IMR-90 (cell line): ENCODE results near the gene IGFBP7. TPM values are rescaled to one million over a fixed set of nuclear protein-coding genes. Genes with fewer than 3 reads are reported as not detected.
A peak's percentile ranks its signal among the peaks of the same experiment; 100 is the strongest.

ENCODE experiments used
- ATAC-seq: fragments of 200-7000 bp; cut with Tn5 transposase; 2 replicates; pipeline ENCODE4 v1.9.1; 2020; ENCODE audit warnings: low read depth, mild to moderate bottlenecking, moderate library complexity
- BruUV-seq: library from RNA; stranded (reverse); fragments of 400-500 nt; replicated peaks from 2 replicates; lab custom pipeline; 2021; lab: Mats Ljungman, UMichigan
- CTCF ChIA-PET: fragments of 300-600 bp; formaldehyde crosslinking; extraction: SDS; loops from one replicate; lab custom pipeline; 2021; ENCODE audit warnings: antibody characterized with exemption; lab: Yijun Ruan, JAX
- POLR2A ChIA-PET: fragments of 300-600 bp; sonication (Branson Sonifier 250); formaldehyde crosslinking; loops from one replicate; lab custom pipeline; 2022; ENCODE audit warnings: antibody characterized with exemption; ENCODE audit not compliant: unreplicated experiment; lab: Charles Lee
- DNase-seq: peaks from one replicate; pipeline ENCODE4 v3.0.0; 2013
- H2AFZ ChIP-seq: replicated peaks from 2 replicates; pipeline ENCODE3; 2013; ENCODE audit warnings: low read length, mild to moderate bottlenecking; ENCODE audit not compliant: poor library complexity
- H2AK5ac ChIP-seq: 2 replicates; pipeline ENCODE4 v1.6.1; 2013; ENCODE audit warnings: low read depth, low read length, inconsistent platforms
- H2AK9ac ChIP-seq: replicated peaks from 2 replicates; pipeline ENCODE3; 2013; ENCODE audit warnings: mild to moderate bottlenecking, low read depth, low read length, moderate library complexity; ENCODE audit not compliant: poor library complexity
- H2BK120ac ChIP-seq: 2 replicates; pipeline ENCODE4 v1.6.1; 2013; ENCODE audit warnings: low read depth, low read length, inconsistent platforms
- H2BK15ac ChIP-seq: 3 replicates; pipeline ENCODE4 v1.6.1; 2013; ENCODE audit warnings: low read depth, low read length, inconsistent platforms
- H2BK20ac ChIP-seq: 2 replicates; pipeline ENCODE4 v1.6.1; 2013; ENCODE audit warnings: low read depth, mild to moderate bottlenecking, inconsistent platforms, low read length, moderate library complexity
- H2BK5ac ChIP-seq: 2 replicates; pipeline ENCODE4 v1.6.1; 2013; ENCODE audit warnings: mild to moderate bottlenecking, low read depth, low read length, inconsistent platforms; ENCODE audit not compliant: poor library complexity, severe bottlenecking
- H3K14ac ChIP-seq: replicated peaks from 2 replicates; pipeline ENCODE4 v1.6.1; 2013; ENCODE audit warnings: low read depth, low read length, inconsistent platforms
- H3K18ac ChIP-seq: 2 replicates; pipeline ENCODE4 v1.6.1; 2013; ENCODE audit warnings: low read depth, low read length, control low read depth
- H3K23ac ChIP-seq: 2 replicates; pipeline ENCODE4 v1.6.1; 2013; ENCODE audit warnings: low read depth, low read length, inconsistent platforms
- H3K27ac ChIP-seq: 2 replicates; pipeline ENCODE4 v1.5.1; 2013; ENCODE audit warnings: mild to moderate bottlenecking, control low read depth, low read length; ENCODE audit not compliant: insufficient read depth
- H3K27me3 ChIP-seq: 2 replicates; pipeline ENCODE4 v1.6.1; 2013; ENCODE audit warnings: low read length; ENCODE audit not compliant: control insufficient read depth, insufficient read depth
- H3K36me3 ChIP-seq: 2 replicates; pipeline ENCODE4 v1.6.1; 2013; ENCODE audit warnings: low read length, mixed read lengths; ENCODE audit not compliant: control insufficient read depth, insufficient read depth
- H3K4ac ChIP-seq: 2 replicates; pipeline ENCODE4 v1.6.1; 2013; ENCODE audit warnings: low read depth, low read length, inconsistent platforms
- H3K4me1 ChIP-seq: 2 replicates; pipeline ENCODE4 v1.6.1; 2013; ENCODE audit warnings: low read length, mixed read lengths; ENCODE audit not compliant: control insufficient read depth, insufficient read depth
- H3K4me2 ChIP-seq: 2 replicates; pipeline ENCODE4 v1.6.1; 2013; ENCODE audit warnings: low read depth, mild to moderate bottlenecking, control low read depth, low read length, moderate library complexity
- H3K4me3 ChIP-seq: 2 replicates; pipeline ENCODE4 v1.5.1; 2013; ENCODE audit warnings: low read depth, mild to moderate bottlenecking, control low read depth, low read length, moderate library complexity; ENCODE audit not compliant: insufficient read depth
- H3K56ac ChIP-seq: 2 replicates; pipeline ENCODE4 v1.6.1; 2013; ENCODE audit warnings: low read length, inconsistent platforms; ENCODE audit not compliant: insufficient read depth; ENCODE audit errors: extremely low read depth
- H3K79me1 ChIP-seq, 2 experiments: 2 replicates each; pipeline ENCODE4 v1.6.1; 2013; ENCODE audit warnings: low read length in 2 of 2, inconsistent platforms in 1 of 2, low read depth in 1 of 2
- H3K9ac ChIP-seq: 2 replicates; pipeline ENCODE4 v1.6.1; 2013; ENCODE audit warnings: low read depth, low read length, control low read depth
- H3K9me1 ChIP-seq: 2 replicates; pipeline ENCODE4 v1.6.1; 2013; ENCODE audit warnings: low read length, inconsistent platforms; ENCODE audit not compliant: insufficient read depth
- H3K9me3 ChIP-seq: 2 replicates; pipeline ENCODE4 v1.6.1; 2013; ENCODE audit warnings: low read length; ENCODE audit not compliant: control insufficient read depth, insufficient read depth
- H4K20me1 ChIP-seq: 2 replicates; pipeline ENCODE4 v1.6.1; 2013; ENCODE audit warnings: low read length, inconsistent platforms; ENCODE audit not compliant: insufficient read depth
- H4K5ac ChIP-seq: 2 replicates; pipeline ENCODE4 v1.6.1; 2013; ENCODE audit warnings: mild to moderate bottlenecking, low read depth, low read length, control low read depth
- H4K8ac ChIP-seq, 2 experiments: 2 replicates each; pipeline ENCODE4 v1.6.1; 2013; ENCODE audit warnings: low read depth in 2 of 2, low read length in 2 of 2, control low read depth in 1 of 2, inconsistent platforms in 1 of 2
- H4K91ac ChIP-seq: 2 replicates; pipeline ENCODE4 v1.6.1; 2013; ENCODE audit warnings: low read depth, low read length, inconsistent platforms; ENCODE audit not compliant: insufficient read depth
- CEBPB ChIP-seq: IDR thresholded peaks from 2 replicates; pipeline ENCODE4 v1.6.1; 2012; ENCODE audit warnings: low read depth, low read length, improper control_type of control experiment
- MAFK ChIP-seq: IDR thresholded peaks from 2 replicates; pipeline ENCODE4 v1.6.1; 2012; ENCODE audit warnings: low read depth, low read length, improper control_type of control experiment
- POLR2A ChIP-seq: IDR thresholded peaks from 2 replicates; pipeline ENCODE4 v1.6.1; 2012; ENCODE audit warnings: mild to moderate bottlenecking, low read depth, low read length
- RAD21 ChIP-seq: IDR thresholded peaks from 2 replicates; pipeline ENCODE4 v1.6.1; 2012; ENCODE audit warnings: low read length, improper control_type of control experiment
- WGBS, 2 experiments: methylation state at CpG; one replicate each; pipeline versions ENCODE4 v1.1.5 to v1.1.7; 2013; ENCODE audit warnings: missing lambda C conversion rate in 2 of 2; ENCODE audit not compliant: insufficient read length in 1 of 2; ENCODE audit errors: extremely low coverage in 2 of 2; 5-methylcytosine and 5-hydroxymethylcytosine counted together
- dilution Hi-C: fragments of 300-500 bp; cut with HindIII; formaldehyde crosslinking; loops from one replicate; pipeline ENCODE4 v1.14.3; 2018; ENCODE audit warnings: low sequenced_read_pairs; ENCODE audit not compliant: unreplicated experiment
- in situ Hi-C: fragments of 300-500 bp; cut with MboI; formaldehyde crosslinking; loops from 3 replicates; pipeline ENCODE4 v1.14.3; 2019; ENCODE audit warnings: low sequenced_read_pairs, inconsistent platforms, mixed read lengths
- intact Hi-C: fragments of 100-400 bp; cut with micrococcal nuclease; formaldehyde crosslinking; loops from 2 replicates; pipeline ENCODE4 v1.10.0; 2022
- polyA plus RNA-seq, 3 experiments: library from polyadenylated mRNA; depleted of rRNA; stranded (reverse); fragments of >200 nt; gene quantifications; 2 replicates each; pipeline ENCODE4 v1.2.3, GENCODE V29; 2012; ENCODE audit warnings: low replicate concordance in 1 of 3
- total RNA-seq: library from RNA; depleted of rRNA; stranded (reverse); fragments of >200 nt; gene quantifications from 2 replicates; pipeline ENCODE4 v1.2.3, GENCODE V29; 2012

The IGFBP7 gene
- total and polyA plus RNA-seq, 2 of the 4 experiments (the other 2 are of a cell fraction), result 33.2 to 267 TPM

- Histone ChIP-seq H3K9me3 (no peaks in the 10 kb centered on the region), H4K8ac (peak overlapping the region in 1 of 2 experiments; percentile 89; a peak in 2 of 4 replicates), H3K56ac (no peak overlapping the region), H3K27me3 (no peaks in the 10 kb centered on the region), H3K9ac (no peak overlapping the region), H3K23ac (no peak overlapping the region), H3K4me1 (peaks cover 18% of the 10 kb centered on the region), H3K9me1 (peaks cover 9% of the 10 kb centered on the region), H3K18ac (peak overlapping the region; percentile 46; the same call in 1 of the 2 replicates), H3K4me3 (no peak overlapping the region), H2AK9ac (no peak overlapping the region), H3K79me1 (peaks cover 23 to 57% of the 10 kb centered on the region in 2 experiments), H2AFZ (no peak overlapping the region), H4K5ac (no peak overlapping the region; the same call in 1 of the 2 replicates), H4K20me1 (no peaks in the 10 kb centered on the region), H3K14ac (no peak overlapping the region), H2BK5ac (peak overlapping the region; percentile 74), H2BK120ac (no peak overlapping the region; the same call in 1 of the 2 replicates), H2BK20ac (no peak overlapping the region), H3K4ac (no peak overlapping the region), H3K4me2 (peak overlapping the region; percentile 21; the same call in 1 of the 2 replicates), H2AK5ac (no peak overlapping the region), H2BK15ac (no peak overlapping the region), H3K36me3 (peaks cover 3% of the 10 kb centered on the region; the same call in 1 of the 2 replicates), H3K27ac (peak overlapping the region; percentile 16; the same call in 1 of the 2 replicates), H4K91ac (0 out of 2 replicates have a peak overlapping the region, but pooled peaks have one; percentile 58)
- DNase-seq, result peak; percentile 41
- BruUV-seq, result no TSS peak
- ATAC-seq, result no peak
- ChIA-PET POLR2A (no interaction called here), CTCF (interaction anchor here (1.2 to 1.3 kb wide), 2 partner anchors 19 to 25 kb away, joined by 4 to 5 read pairs; no protein-coding TSS in a partner anchor)
- in situ Hi-C loops, result no loop called here
- intact Hi-C loops, result no loop called here
- TF ChIP-seq MAFK (no peak), RAD21 (no peak), CEBPB (peak; percentile 43), POLR2A (no peak)
- dilution Hi-C loops, result no loop called here
- WGBS, 2 experiments, result no CpG with 5 or more reads among the region's 2 CpGs
Observed at GRCh38 chr4:57083090-57083489, 27.1 kb downstream of the IGFBP7 start.
